GM19239 (cell line): ENCODE measurements around the gene EEF1A2.

Source experiments
- DNase-seq: peaks from one replicate; pipeline ENCODE4 v3.0.0; 2011; ENCODE audit warnings: low spot score; ENCODE audit not compliant: insufficient read length
- FAIRE-seq: peaks from 2 replicates; lab custom pipeline; 2011; peaks lifted over from hg19 to GRCh38; lab: Jason Lieb, UNC

The EEF1A2 gene

GRCh38 chr20:63498960-63499337, at the start of gene EEF1A2:
Gene EEF1A2, minus strand, starts transcription at chr20:63499083. Its CDS starts 1,320 bp downstream, at chr20:63497763.
- DNase-seq = no peak
- no peak for FAIRE-seq

- DNase-seq (no peak), FAIRE-seq (no peak)
Observed at GRCh38 chr20:63548542-63548941, 49.7 kb upstream of the EEF1A2 start.

- no peak for DNase-seq
- FAIRE-seq = no peak
Observed at GRCh38 chr20:63547725-63548480, 49.0 kb upstream of the EEF1A2 start, which contains the start of gene SRMS. Gene SRMS, minus strand, starts transcription at chr20:63547749. Its CDS starts 286 bp downstream, at chr20:63547463.

GRCh38 chr20:63546956-63547724, 48.3 kb upstream of the EEF1A2 start:
- DNase-seq (no peak), FAIRE-seq (no peak)

- FAIRE-seq = no peak
Observed at GRCh38 chr20:63546256-63546955, 47.5 kb upstream of the EEF1A2 start.

GRCh38 chr20:63545814-63546213, 46.9 kb upstream of the EEF1A2 start:
- FAIRE-seq = no peak

More at GRCh38 chr20:63546256-63546955, 47.5 kb upstream of the EEF1A2 start:
- no peak for DNase-seq

GRCh38 chr20:63544958-63545516, 46.2 kb upstream of the EEF1A2 start:
- FAIRE-seq (no peak), DNase-seq (no peak)

More at GRCh38 chr20:63545814-63546213, 46.9 kb upstream of the EEF1A2 start:
- no peak for DNase-seq

- FAIRE-seq (no peak), DNase-seq (no peak)
Observed at GRCh38 chr20:63544241-63544957, 45.5 kb upstream of the EEF1A2 start.

- no peak for FAIRE-seq
Observed at GRCh38 chr20:63543733-63544132, 44.9 kb upstream of the EEF1A2 start.

GRCh38 chr20:63543131-63543530, 44.2 kb upstream of the EEF1A2 start:
- no peak for DNase-seq
- no peak for FAIRE-seq

More at GRCh38 chr20:63543733-63544132, 44.9 kb upstream of the EEF1A2 start:
- DNase-seq = no peak

- no peak for DNase-seq
- no peak for FAIRE-seq
Observed at GRCh38 chr20:63542696-63543095, 43.8 kb upstream of the EEF1A2 start.

- FAIRE-seq = no peak
- no peak for DNase-seq
Observed at GRCh38 chr20:63542031-63542559, 43.2 kb upstream of the EEF1A2 start.

- DNase-seq (no peak), FAIRE-seq (no peak)
Observed at GRCh38 chr20:63541371-63541770, 42.5 kb upstream of the EEF1A2 start.

- FAIRE-seq (no peak), DNase-seq (no peak)
Observed at GRCh38 chr20:63540417-63541186, 41.7 kb upstream of the EEF1A2 start.

- DNase-seq (no peak), FAIRE-seq (no peak)
Observed at GRCh38 chr20:63539441-63540370, 40.8 kb upstream of the EEF1A2 start.

GRCh38 chr20:63539092-63539430, 40.2 kb upstream of the EEF1A2 start:
- DNase-seq (no peak), FAIRE-seq (no peak)

GRCh38 chr20:63538204-63539091, 39.6 kb upstream of the EEF1A2 start:
- no peak for DNase-seq

More at GRCh38 chr20:63538204-63539091, 39.6 kb upstream of the EEF1A2 start:
- FAIRE-seq = no peak
